Measurements from ENCODE around the gene GRK1. TPM values are rescaled to one million over a fixed set of nuclear protein-coding genes. Genes with fewer than 3 reads are reported as not detected.

The GRK1 gene
- total RNA-seq, 4 donors from 2014 or later, result not detected

DNA sequence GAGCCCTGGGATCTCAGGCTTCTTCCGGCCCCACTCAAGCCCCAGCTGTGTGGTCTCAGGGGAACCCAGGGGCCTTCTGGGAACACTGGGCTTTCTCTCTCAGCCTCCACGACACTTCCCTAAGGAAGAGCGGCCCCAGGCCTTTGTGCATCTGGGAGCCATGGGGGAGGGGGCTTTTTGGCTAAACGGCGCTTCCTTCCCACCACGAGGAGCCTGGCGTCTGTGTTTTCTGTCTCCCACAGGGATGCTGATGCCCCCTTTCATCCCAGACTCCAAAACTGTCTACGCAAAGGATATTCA, 67.8 kb downstream of the GRK1 start:
- no peak overlapping the region for H3K4me3 ChIP-seq
- H3K27ac ChIP-seq, result no peak overlapping the region
- H3K27me3 ChIP-seq, result peaks cover 20% of the 10 kb centered on the region
- H3K4me1 ChIP-seq, result peaks cover 2% of the 10 kb centered on the region
- H3K36me3 ChIP-seq, result no peaks in the 10 kb centered on the region
- WGBS, result 74% methylated on average over 7 of the region's 8 CpGs
- TF ChIP-seq, protein P1, sequence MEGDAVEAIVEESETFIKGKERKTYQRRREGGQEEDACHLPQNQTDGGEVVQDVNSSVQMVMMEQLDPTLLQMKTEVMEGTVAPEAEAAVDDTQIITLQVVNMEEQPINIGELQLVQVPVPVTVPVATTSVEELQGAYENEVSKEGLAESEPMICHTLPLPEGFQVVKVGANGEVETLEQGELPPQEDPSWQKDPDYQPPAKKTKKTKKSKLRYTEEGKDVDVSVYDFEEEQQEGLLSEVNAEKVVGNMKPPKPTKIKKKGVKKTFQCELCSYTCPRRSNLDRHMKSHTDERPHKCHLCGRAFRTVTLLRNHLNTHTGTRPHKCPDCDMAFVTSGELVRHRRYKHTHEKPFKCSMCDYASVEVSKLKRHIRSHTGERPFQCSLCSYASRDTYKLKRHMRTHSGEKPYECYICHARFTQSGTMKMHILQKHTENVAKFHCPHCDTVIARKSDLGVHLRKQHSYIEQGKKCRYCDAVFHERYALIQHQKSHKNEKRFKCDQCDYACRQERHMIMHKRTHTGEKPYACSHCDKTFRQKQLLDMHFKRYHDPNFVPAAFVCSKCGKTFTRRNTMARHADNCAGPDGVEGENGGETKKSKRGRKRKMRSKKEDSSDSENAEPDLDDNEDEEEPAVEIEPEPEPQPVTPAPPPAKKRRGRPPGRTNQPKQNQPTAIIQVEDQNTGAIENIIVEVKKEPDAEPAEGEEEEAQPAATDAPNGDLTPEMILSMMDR (IDR thresholded peaks at IDR 0.05), result no peak
- TF ChIP-seq EP300 (IDR thresholded peaks at IDR 0.05) (no peak), POLR2AphosphoS5 (IDR thresholded peaks at IDR 0.05) (no peak), POLR2A (IDR thresholded peaks at IDR 0.05) (no peak)
- DNase-seq (ENCODE audit: low spot score in 2 of 2), result no peak
- no peaks in the 10 kb centered on the region for H3K9me3 ChIP-seq

DNA sequence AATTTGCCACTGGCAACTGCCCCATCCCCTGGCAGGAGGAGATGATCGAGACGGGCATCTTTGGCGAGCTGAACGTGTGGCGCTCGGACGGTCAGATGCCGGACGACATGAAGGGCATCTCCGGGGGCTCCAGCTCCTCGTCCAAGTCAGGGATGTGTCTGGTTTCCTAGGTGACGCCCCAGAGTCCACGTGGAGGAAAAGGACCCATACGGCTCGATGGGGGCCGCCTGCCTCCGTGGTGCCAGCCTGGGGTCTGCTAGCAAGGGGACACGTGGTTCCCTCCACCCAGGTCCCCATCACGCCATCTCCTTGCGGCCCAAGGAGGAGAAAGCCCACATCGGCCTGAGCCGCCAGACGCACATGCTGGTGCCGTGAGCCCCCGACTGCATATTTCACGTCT, 68.2 kb downstream of the GRK1 start:
- 90% methylated on average over 22 of the region's 26 CpGs for WGBS
- H3K9me3 ChIP-seq, result no peaks in the 10 kb centered on the region

DNA sequence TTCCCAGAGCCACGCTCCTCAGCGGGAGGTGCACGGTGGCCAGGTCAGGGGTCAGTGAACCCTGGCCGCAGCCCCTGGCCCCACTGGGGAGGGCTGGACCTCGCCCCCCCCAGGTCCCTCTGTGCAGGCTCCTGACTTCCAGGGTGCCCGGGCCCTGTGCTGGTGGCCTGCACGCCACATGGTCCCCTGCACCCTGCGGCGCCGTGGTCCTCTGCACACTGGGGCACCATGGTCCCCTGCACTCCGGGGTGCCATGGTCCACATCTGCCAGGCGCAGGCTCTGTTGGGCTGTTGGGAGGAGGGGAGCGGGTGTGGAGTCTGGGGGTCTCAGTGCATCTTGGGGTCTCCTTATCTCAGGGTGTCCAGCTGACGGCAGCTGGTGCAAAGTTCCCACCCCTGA, 68.7 kb downstream of the GRK1 start:
- no peaks in the 10 kb centered on the region for H3K36me3 ChIP-seq
- no peaks in the 10 kb centered on the region for H3K4me1 ChIP-seq
- TF ChIP-seq POLR2AphosphoS5 (IDR thresholded peaks at IDR 0.05), result no peak
- TF ChIP-seq, protein P1 (IDR thresholded peaks at IDR 0.05), result no peak
- no peak for TF ChIP-seq POLR2A (IDR thresholded peaks at IDR 0.05)
- TF ChIP-seq EP300 (IDR thresholded peaks at IDR 0.05), result no peak
- no CpG with 5 or more reads among the region's 14 CpGs for WGBS
- no peaks in the 10 kb centered on the region for H3K9me3 ChIP-seq
- no peak overlapping the region for H3K27ac ChIP-seq
- H3K27me3 ChIP-seq, result peaks cover 13% of the 10 kb centered on the region
- DNase-seq (ENCODE audit: low spot score in 2 of 2), result no peak
- H3K4me3 ChIP-seq, result no peak overlapping the region

More for the DNA sequence above, 68.2 kb downstream of the GRK1 start:
- Histone ChIP-seq H3K4me1 (no peaks in the 10 kb centered on the region), H3K27me3 (peaks cover 16% of the 10 kb centered on the region), H3K27ac (no peak overlapping the region), H3K36me3 (no peaks in the 10 kb centered on the region), H3K4me3 (no peak overlapping the region)
- DNase-seq (ENCODE audit: low spot score in 2 of 2), result no peak
- TF ChIP-seq POLR2AphosphoS5 (IDR thresholded peaks at IDR 0.05) (no peak), POLR2A (IDR thresholded peaks at IDR 0.05) (no peak), EP300 (IDR thresholded peaks at IDR 0.05) (no peak)
- TF ChIP-seq, protein P1 (IDR thresholded peaks at IDR 0.05), result no peak

DNA sequence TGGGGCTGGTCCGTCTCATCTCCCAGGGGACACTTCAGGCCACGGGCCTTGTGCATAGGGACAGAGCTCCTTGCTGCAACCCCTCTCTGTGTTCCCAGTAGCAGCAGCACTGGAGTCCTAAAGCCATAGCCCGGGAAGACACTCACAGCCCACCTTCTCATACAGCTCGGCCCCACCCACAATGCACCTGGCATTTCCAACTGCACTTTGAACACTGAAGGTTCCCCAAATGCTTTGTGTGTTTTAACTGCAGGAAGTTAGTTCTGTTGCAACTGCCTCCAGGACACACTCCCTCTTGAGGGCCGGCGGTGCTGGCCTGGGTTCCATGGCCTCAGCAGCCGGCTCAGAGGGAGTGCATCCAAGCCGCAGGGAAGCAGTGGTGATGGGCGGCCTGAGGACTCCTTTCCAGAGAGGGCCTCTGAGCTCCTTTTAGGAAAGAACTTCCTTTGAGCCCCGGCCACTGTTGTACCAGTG, 69.3 kb downstream of the GRK1 start:
- Histone ChIP-seq H3K27me3 (peaks cover 7% of the 10 kb centered on the region), H3K27ac (no peak overlapping the region), H3K4me1 (no peaks in the 10 kb centered on the region), H3K9me3 (no peaks in the 10 kb centered on the region), H3K4me3 (no peak overlapping the region), H3K36me3 (no peaks in the 10 kb centered on the region)
- TF ChIP-seq EP300 (IDR thresholded peaks at IDR 0.05) (no peak), POLR2AphosphoS5 (IDR thresholded peaks at IDR 0.05) (no peak), POLR2A (IDR thresholded peaks at IDR 0.05) (no peak)
- TF ChIP-seq, protein P1 (IDR thresholded peaks at IDR 0.05), result no peak
- WGBS, result 79% methylated on average over 10 of the region's 10 CpGs
- DNase-seq (ENCODE audit: low spot score in 2 of 2), result no peak

DNA sequence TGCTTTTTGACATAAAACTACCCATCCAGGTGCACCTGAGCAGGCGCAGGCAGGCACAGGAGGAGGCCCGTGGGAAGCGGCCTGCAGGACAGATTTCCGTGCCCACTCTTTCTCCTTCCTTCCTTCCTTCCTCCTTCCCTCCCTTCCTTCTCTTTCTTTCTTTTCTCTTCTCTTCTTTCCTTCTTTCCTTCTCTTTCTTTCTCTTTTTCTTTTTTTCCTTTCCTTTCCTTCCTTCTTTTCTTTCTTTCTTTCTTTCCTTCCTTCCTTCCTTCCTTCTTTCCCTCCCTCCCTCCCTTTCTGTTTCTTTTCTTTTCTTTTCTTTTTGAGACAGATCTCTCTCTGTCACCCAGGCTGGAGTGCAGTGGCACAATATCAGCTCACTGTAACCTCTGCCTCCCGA, 70.8 kb downstream of the GRK1 start:
- H3K36me3 ChIP-seq, result no peaks in the 10 kb centered on the region
- H3K4me1 ChIP-seq, result peaks cover 14% of the 10 kb centered on the region
- no peak overlapping the region for H3K4me3 ChIP-seq
- H3K27me3 ChIP-seq, result peaks cover 2% of the 10 kb centered on the region
- 87% methylated on average over 5 of the region's 5 CpGs for WGBS
- H3K27ac ChIP-seq, result no peak overlapping the region
- no peaks in the 10 kb centered on the region for H3K9me3 ChIP-seq
- TF ChIP-seq EP300 (IDR thresholded peaks at IDR 0.05) (no peak), POLR2AphosphoS5 (IDR thresholded peaks at IDR 0.05) (no peak), POLR2A (IDR thresholded peaks at IDR 0.05) (no peak)
- TF ChIP-seq, protein P1 (IDR thresholded peaks at IDR 0.05), result no peak
- no peak for DNase-seq (ENCODE audit: low spot score in 2 of 2)
